NCI-H2196 (cell line): ENCODE measurements around the gene DPY19L3.
"Not testable (repeated sequence)": the region's sequence is repeated elsewhere in the genome, so short reads cannot be mapped to it uniquely, and the experiment has no call there.

Experiments
- DNase-seq: peaks from one replicate; lab custom pipeline; 2025; ENCODE audit not compliant: unreplicated experiment; lab: John Stamatoyannopoulos, UW

The DPY19L3 gene

GRCh38 chr19:32405431-32406160 is at the start of gene DPY19L3:
Gene DPY19L3 (plus strand): TSS chr19:32405770. CDS start chr19:32408254, 2,484 bp downstream.
- peak; percentile 94 for DNase-seq

GRCh38 chr19:32357720-32358119 is 47.9 kb upstream of the DPY19L3 start:
- DNase-seq: no peak

GRCh38 chr19:32358321-32358720 is 47.2 kb upstream of the DPY19L3 start:
- no peak for DNase-seq

- DNase-seq: no peak
Measured at GRCh38 chr19:32359581-32359980, 46.0 kb upstream of the DPY19L3 start.

- no peak for DNase-seq
Measured at GRCh38 chr19:32361574-32362317, 43.8 kb upstream of the DPY19L3 start.

GRCh38 chr19:32362318-32362691 is 43.3 kb upstream of the DPY19L3 start:
- no peak for DNase-seq

GRCh38 chr19:32363175-32363574 is 42.4 kb upstream of the DPY19L3 start:
- no peak for DNase-seq

- DNase-seq: no peak
Measured at GRCh38 chr19:32363632-32364031, 41.9 kb upstream of the DPY19L3 start.

GRCh38 chr19:32364040-32364439 is 41.5 kb upstream of the DPY19L3 start:
- DNase-seq: no peak

GRCh38 chr19:32367063-32367462 is 38.5 kb upstream of the DPY19L3 start:
- DNase-seq: no peak

- no peak for DNase-seq
Measured at GRCh38 chr19:32367948-32368536, 37.5 kb upstream of the DPY19L3 start.

- no peak for DNase-seq
Measured at GRCh38 chr19:32368787-32369186, 36.8 kb upstream of the DPY19L3 start.

GRCh38 chr19:32372726-32373517 is 32.6 kb upstream of the DPY19L3 start:
- no peak for DNase-seq

- DNase-seq: peak; percentile 90
Measured at GRCh38 chr19:32373585-32374295, 31.8 kb upstream of the DPY19L3 start.

GRCh38 chr19:32374362-32374761 is 31.2 kb upstream of the DPY19L3 start:
- DNase-seq: not testable (repeated sequence)

GRCh38 chr19:32377088-32377487 is 28.5 kb upstream of the DPY19L3 start:
- DNase-seq: not testable (repeated sequence)

GRCh38 chr19:32380269-32380668 is 25.3 kb upstream of the DPY19L3 start:
- DNase-seq: no peak

GRCh38 chr19:32387701-32388392 is 17.7 kb upstream of the DPY19L3 start:
- peak; percentile 5 for DNase-seq

- no peak for DNase-seq
Measured at GRCh38 chr19:32388393-32388855, 17.1 kb upstream of the DPY19L3 start.

GRCh38 chr19:32392901-32393300 is 12.7 kb upstream of the DPY19L3 start:
- DNase-seq: no peak
